Muscle of arm (tissue), 12 donors: ENCODE data around the gene GTF2IRD1. TPM values are rescaled to one million over a fixed set of nuclear protein-coding genes. Genes with fewer than 3 reads are reported as not detected.
"Not testable (repeated sequence)": the region's sequence is repeated elsewhere in the genome, so short reads cannot be mapped to it uniquely, and the experiment has no call there.

Source experiments
- DNase-seq: peaks from one replicate; pipeline ENCODE4 v3.0.0-alpha.2; 2013
- polyA plus RNA-seq, 12 donors: library from polyadenylated mRNA; unstranded; fragments of 120-200 nt; gene quantifications; one replicate each; pipeline ENCODE4 v1.2.1, GENCODE V29; 2013; ENCODE audit not compliant: insufficient read length in 12 of 12

Gene GTF2IRD1
- polyA plus RNA-seq, 12 donors = 31.8 to 55.0 (median 46.8) TPM; not detected in 1

- not testable (repeated sequence) for DNase-seq
Measured at GRCh38 chr7:74650055-74650454, 196.3 kb downstream of the GTF2IRD1 start.

GRCh38 chr7:74650493-74651132, 196.9 kb downstream of the GTF2IRD1 start:
- DNase-seq = not testable (repeated sequence)

GRCh38 chr7:74651133-74651504, 197.4 kb downstream of the GTF2IRD1 start:
- not testable (repeated sequence) for DNase-seq

Other genes with a start within 250 kb of the GTF2IRD1 start
- 1 to 10 TPM in 10 of 12 donors, not detected in 2; 2.2 to 8.5 (median 3.5) TPM for gene LAT2, start 243.9 kb upstream of the GTF2IRD1 start, polyA plus RNA-seq
- 10 to 100 TPM in 11 of 12 donors, not detected in 1; 32.0 to 52.5 (median 41.6) TPM for gene RFC2, start 199.5 kb upstream of the GTF2IRD1 start, polyA plus RNA-seq
- 10 to 100 TPM in 11 of 12 donors, not detected in 1; 12.1 to 30.6 (median 16.9) TPM for gene CLIP2, start 164.5 kb upstream of the GTF2IRD1 start, polyA plus RNA-seq
- gene GTF2I, start 203.8 kb downstream of the GTF2IRD1 start, polyA plus RNA-seq = 100 to 1,000 TPM in 10 of 12 donors, 10 to 100 TPM in 1, not detected in 1; 98.4 to 261 (median 170) TPM